Hepatocyte (in vitro differentiated cells): Measurements from ENCODE around the gene DISP2. TPM values are rescaled to one million over a fixed set of nuclear protein-coding genes. Genes with fewer than 3 reads are reported as not detected.

Experiments used
- DNase-seq: peaks from one replicate; pipeline ENCODE4 v3.0.0-alpha.2; 2016; ENCODE audit warnings: low spot score
- H2AFZ ChIP-seq: fragments of 200-600 bp; sonication (generic); 2 replicates; pipeline ENCODE4 v1.6.0; 2016; ENCODE audit warnings: antibody characterized with exemption, mild to moderate bottlenecking
- H3K27ac ChIP-seq: fragments of 200-600 bp; sonication (generic); 2 replicates; pipeline ENCODE4 v1.5.1; 2016; ENCODE audit warnings: mild to moderate bottlenecking
- H3K27me3 ChIP-seq: fragments of 200-600 bp; sonication (generic); 2 replicates; pipeline ENCODE4 v1.6.1; 2016
- H3K36me3 ChIP-seq: fragments of 200-600 bp; sonication (generic); replicated peaks from 2 replicates; pipeline ENCODE4 v1.5.1; 2016; ENCODE audit warnings: low read depth; ENCODE audit not compliant: insufficient read depth
- H3K4me1 ChIP-seq: fragments of 200-600 bp; sonication (generic); 2 replicates; pipeline ENCODE4 v1.5.1; 2016; ENCODE audit warnings: mild to moderate bottlenecking, moderate library complexity; ENCODE audit not compliant: insufficient read depth
- H3K4me2 ChIP-seq: fragments of 200-600 bp; sonication (generic); 2 replicates; pipeline ENCODE4 v1.6.0; 2016
- H3K4me3 ChIP-seq: fragments of 200-600 bp; sonication (generic); 2 replicates; pipeline ENCODE4 v1.5.1; 2016; ENCODE audit warnings: mild to moderate bottlenecking
- H3K79me2 ChIP-seq: fragments of 200-600 bp; sonication (generic); 2 replicates; pipeline ENCODE4 v1.6.0; 2017; ENCODE audit warnings: mild to moderate bottlenecking
- H3K9me2 ChIP-seq: fragments of 200-600 bp; sonication (generic); replicated peaks from 2 replicates; pipeline ENCODE4 v1.6.0; 2017; ENCODE audit warnings: mild to moderate bottlenecking; ENCODE audit not compliant: insufficient read depth
- H3K9me3 ChIP-seq: fragments of 200-600 bp; sonication (generic); 2 replicates; pipeline ENCODE4 v1.5.1; 2016; ENCODE audit warnings: low read depth, mild to moderate bottlenecking
- H4K20me1 ChIP-seq: fragments of 200-600 bp; sonication (generic); 2 replicates; pipeline ENCODE4 v1.6.0; 2016; ENCODE audit warnings: mild to moderate bottlenecking; ENCODE audit not compliant: insufficient read depth, poor library complexity, severe bottlenecking
- EZH2 ChIP-seq: fragments of 200-600 bp; sonication (generic); IDR thresholded peaks from 2 replicates; pipeline ENCODE4 v1.6.1; 2016; ENCODE audit warnings: antibody characterized with exemption, mild to moderate bottlenecking, borderline replicate concordance
- EZH2phosphoT487 ChIP-seq: fragments of 200-600 bp; sonication (generic); IDR thresholded peaks from one replicate; pipeline ENCODE4 v1.6.1; 2018; ENCODE audit warnings: antibody characterized with exemption, mild to moderate bottlenecking, low read depth, moderate library complexity; ENCODE audit not compliant: unreplicated experiment, severe bottlenecking
- WGBS: methylation state at CpG from one replicate; pipeline ENCODE4 v1.1.6; 2016; ENCODE audit warnings: low lambda C conversion rate; ENCODE audit errors: missing lambda C conversion rate; 5-methylcytosine and 5-hydroxymethylcytosine counted together
- polyA plus RNA-seq: library from polyadenylated mRNA; unstranded; fragments of >200 nt; fragmentation: Nextera tagmentation; extraction: Ambion mirVana; gene quantifications from 2 replicates; pipeline ENCODE4 v1.2.1, GENCODE V29; 2016
- total RNA-seq: library from RNA; depleted of rRNA; stranded (reverse); fragments of >200 nt; gene quantifications from 2 replicates; pipeline ENCODE4 v1.2.3, GENCODE V29; 2014
- TF ChIP-seq, protein P1 (sequence below): fragments of 200-600 bp; sonication (generic); IDR thresholded peaks from 2 replicates; pipeline ENCODE4 v1.5.1; 2016; ENCODE audit warnings: antibody characterized with exemption, mild to moderate bottlenecking; ENCODE audit not compliant: poor library complexity

The DISP2 gene
- total and polyA plus RNA-seq, 2 experiments from 2014 or later: 0.93 to 1.0 TPM

- Histone ChIP-seq H3K36me3 (no peaks in the 10 kb centered on the region), H3K9me2 (no peaks in the 10 kb centered on the region), H3K27ac (peak overlapping the region; percentile 97), H4K20me1 (no peaks in the 10 kb centered on the region), H3K79me2 (no peaks in the 10 kb centered on the region), H3K4me1 (peaks cover 59% of the 10 kb centered on the region), H3K9me3 (no peaks in the 10 kb centered on the region), H3K4me2 (peak overlapping the region; percentile 48), H2AFZ (no peak overlapping the region), H3K4me3 (no peak overlapping the region), H3K27me3 (no peaks in the 10 kb centered on the region)
- peak; percentile 82 for DNase-seq
- WGBS: 88% methylated on average over 6 of the region's 6 CpGs
- TF ChIP-seq EZH2 (no peak), EZH2phosphoT487 (no peak)
- TF ChIP-seq, protein P1, sequence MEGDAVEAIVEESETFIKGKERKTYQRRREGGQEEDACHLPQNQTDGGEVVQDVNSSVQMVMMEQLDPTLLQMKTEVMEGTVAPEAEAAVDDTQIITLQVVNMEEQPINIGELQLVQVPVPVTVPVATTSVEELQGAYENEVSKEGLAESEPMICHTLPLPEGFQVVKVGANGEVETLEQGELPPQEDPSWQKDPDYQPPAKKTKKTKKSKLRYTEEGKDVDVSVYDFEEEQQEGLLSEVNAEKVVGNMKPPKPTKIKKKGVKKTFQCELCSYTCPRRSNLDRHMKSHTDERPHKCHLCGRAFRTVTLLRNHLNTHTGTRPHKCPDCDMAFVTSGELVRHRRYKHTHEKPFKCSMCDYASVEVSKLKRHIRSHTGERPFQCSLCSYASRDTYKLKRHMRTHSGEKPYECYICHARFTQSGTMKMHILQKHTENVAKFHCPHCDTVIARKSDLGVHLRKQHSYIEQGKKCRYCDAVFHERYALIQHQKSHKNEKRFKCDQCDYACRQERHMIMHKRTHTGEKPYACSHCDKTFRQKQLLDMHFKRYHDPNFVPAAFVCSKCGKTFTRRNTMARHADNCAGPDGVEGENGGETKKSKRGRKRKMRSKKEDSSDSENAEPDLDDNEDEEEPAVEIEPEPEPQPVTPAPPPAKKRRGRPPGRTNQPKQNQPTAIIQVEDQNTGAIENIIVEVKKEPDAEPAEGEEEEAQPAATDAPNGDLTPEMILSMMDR: no peak
Measured at GRCh38 chr15:40345867-40346578, 12.0 kb upstream of the DISP2 start.

- H3K4me2 ChIP-seq: peak overlapping the region; percentile 48
- no peak overlapping the region for H2AFZ ChIP-seq
- H3K27me3 ChIP-seq: no peaks in the 10 kb centered on the region
- H3K36me3 ChIP-seq: no peaks in the 10 kb centered on the region
- H4K20me1 ChIP-seq: no peaks in the 10 kb centered on the region
- TF ChIP-seq EZH2 (no peak), EZH2phosphoT487 (no peak)
- TF ChIP-seq, protein P1: no peak
- DNase-seq: no peak
- peaks cover 2% of the 10 kb centered on the region for H3K79me2 ChIP-seq
- peaks cover 51% of the 10 kb centered on the region for H3K4me1 ChIP-seq
- no peaks in the 10 kb centered on the region for H3K9me3 ChIP-seq
- no peak overlapping the region for H3K4me3 ChIP-seq
- no peaks in the 10 kb centered on the region for H3K9me2 ChIP-seq
- peak overlapping the region; percentile 97 for H3K27ac ChIP-seq
- 88% methylated on average over 15 of the region's 15 CpGs for WGBS
Measured at GRCh38 chr15:40346579-40347558, 11.2 kb upstream of the DISP2 start.

GRCh38 chr15:40347559-40348473 is 10.2 kb upstream of the DISP2 start:
- Histone ChIP-seq H3K9me3 (no peaks in the 10 kb centered on the region), H3K9me2 (no peaks in the 10 kb centered on the region), H3K4me3 (no peak overlapping the region), H3K27ac (peak overlapping the region; percentile 97), H3K4me1 (peaks cover 48% of the 10 kb centered on the region), H3K27me3 (no peaks in the 10 kb centered on the region), H3K79me2 (peaks cover 5% of the 10 kb centered on the region), H3K36me3 (no peaks in the 10 kb centered on the region), H2AFZ (no peak overlapping the region), H4K20me1 (no peaks in the 10 kb centered on the region), H3K4me2 (no peak overlapping the region)
- peak; percentile 75 for DNase-seq
- 87% methylated on average over 11 of the region's 11 CpGs for WGBS
- TF ChIP-seq, protein P1: no peak
- TF ChIP-seq EZH2phosphoT487: no peak
- TF ChIP-seq EZH2: no peak
